Spleen (tissue), 7 donors: Measurements from ENCODE around the gene SHISA6.

ENCODE experiments used
- CTCF ChIP-seq, 11 experiments: fragments of 200-600 bp in 7 of 11; fragments of 450-650 bp in 4 of 11; sonication (generic) in 4 of 11; IDR thresholded peaks in 8 of 11; conservative IDR thresholded peaks in 3 of 11; 1 replicate in 7 of 11; 2 replicates in 4 of 11; pipeline versions ENCODE4 v1.4.0 to v1.8.0; 2016 to 2021; ENCODE audit warnings: antibody characterized with exemption in 11 of 11, inconsistent platforms in 4 of 11, mild to moderate bottlenecking in 1 of 11
- POLR2A ChIP-seq, 3 donors: fragments of 450-650 bp; IDR thresholded peaks; one replicate each; pipeline ENCODE4 v1.5.1; 2017; ENCODE audit warnings: antibody characterized with exemption in 3 of 3, mild to moderate bottlenecking in 1 of 3
- donor health status: DM: no; HTN: no; CAD: no; lungs with moderate emphysema.
- donor health status: DM: no; HTN: no; CAD: no.
- donor health status: DM: no; HTN: no; CAD: no.

DNA sequence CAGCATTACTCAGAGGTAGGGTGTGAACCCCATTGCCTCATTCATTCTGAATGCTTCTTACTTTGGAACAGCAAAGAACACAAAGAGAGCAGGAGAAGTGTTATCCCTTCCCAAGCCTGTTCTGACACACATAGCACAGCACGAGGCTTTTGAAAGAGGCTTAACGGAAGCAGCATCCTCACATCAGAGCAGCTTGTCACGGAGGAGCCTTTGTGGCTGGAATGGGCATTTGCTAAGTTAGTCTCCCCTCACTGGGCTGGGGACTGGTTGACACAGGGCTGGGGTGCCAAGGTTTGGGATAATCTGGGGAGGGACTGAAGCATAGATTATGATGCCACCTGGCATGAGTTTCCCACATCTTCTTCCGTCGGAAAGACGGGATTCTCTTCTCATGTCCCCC is 189.7 kb downstream of the SHISA6 start:
- TF ChIP-seq CTCF (IDR thresholded peaks at IDR 0.05 in 8 of 11, conservative IDR thresholded peaks at IDR 0.05 in 3 of 11): no peak
- no peak for TF ChIP-seq POLR2A (IDR thresholded peaks at IDR 0.05)
